ENCODE data around the gene HNRNPM.
"Not testable (repeated sequence)": the region's sequence is repeated elsewhere in the genome, so short reads cannot be mapped to it uniquely, and the experiment has no call there.

GRCh38 chr19:8514505-8515009 is 69.8 kb downstream of the HNRNPM start:
- TF ChIP-seq CTCF (IDR thresholded peaks at IDR 0.05; ENCODE audit: low read depth, low read length); MAX (IDR thresholded peaks at IDR 0.05; ENCODE audit: low read depth, low read length); POLR2A (IDR thresholded peaks at IDR 0.05; ENCODE audit: extremely low read depth, insufficient read length): not testable (repeated sequence)

Measured in NB4 (cell line).